HepG2 (cell line): ENCODE measurements around the gene CRYGA. TPM values are rescaled to one million over a fixed set of nuclear protein-coding genes. Genes with fewer than 3 reads are reported as not detected.

Experiments
- AGO2 ChIP-seq: fragments of 200-400 bp; formaldehyde crosslinking; optimal IDR thresholded peaks from 2 replicates; pipeline ENCODE3; 2017; ENCODE audit warnings: mild to moderate bottlenecking, low read depth, low read length, moderate library complexity
- GMEB1 ChIP-seq: sonication (generic); formaldehyde crosslinking; IDR thresholded peaks from 2 replicates; pipeline ENCODE4 v1.5.1; 2020; ENCODE audit warnings: missing genetic modification reagents, mild to moderate bottlenecking, borderline replicate concordance
- GZF1 ChIP-seq: sonication (generic); formaldehyde crosslinking; IDR thresholded peaks from 2 replicates; pipeline ENCODE4 v1.5.1; 2020; ENCODE audit warnings: mild to moderate bottlenecking, missing genetic modification reagents
- HMG20A ChIP-seq: IDR thresholded peaks from 2 replicates; pipeline ENCODE4 v1.6.1; 2016; ENCODE audit warnings: borderline replicate concordance
- LCORL ChIP-seq, 2 experiments: fragments of 450-650 bp in 1 of 2; sonication (generic) in 1 of 2; formaldehyde crosslinking in 1 of 2; IDR thresholded peaks; 2 replicates each; pipeline versions ENCODE4 v1.5.0 to v1.6.1; 2017 to 2020; ENCODE audit warnings: antibody characterized with exemption in 1 of 2, missing genetic modification reagents in 1 of 2
- MIXL1 ChIP-seq: IDR thresholded peaks from 2 replicates; pipeline ENCODE4 v1.6.1; 2016
- SOX13 ChIP-seq, 3 experiments: fragments of 450-650 bp in 1 of 3; sonication (generic) in 1 of 3; formaldehyde crosslinking in 1 of 3; IDR thresholded peaks in 2 of 3; conservative IDR thresholded peaks in 1 of 3; 2 replicates each; pipeline versions ENCODE4 v1.5.0 to v1.6.1; 2016 to 2020; ENCODE audit warnings: antibody characterized with exemption in 1 of 3, mild to moderate bottlenecking in 1 of 3, missing compliant biosample characterization in 1 of 3, missing genetic modification reagents in 1 of 3, moderate library complexity in 1 of 3
- SP4 ChIP-seq: sonication (generic); formaldehyde crosslinking; IDR thresholded peaks from 2 replicates; pipeline ENCODE4 v1.8.1; 2023; ENCODE audit warnings: mild to moderate bottlenecking, missing genetic modification reagents
- SPEN ChIP-seq: sonication (generic); formaldehyde crosslinking; IDR thresholded peaks from 2 replicates; pipeline ENCODE4 v1.5.1; 2020; ENCODE audit warnings: low read depth, mild to moderate bottlenecking, missing genetic modification reagents
- TBP ChIP-seq: sonication (generic); formaldehyde crosslinking; IDR thresholded peaks from 2 replicates; pipeline ENCODE4 v1.5.0; 2020; ENCODE audit warnings: missing genetic modification reagents
- ZBTB21 ChIP-seq: sonication (generic); formaldehyde crosslinking; IDR thresholded peaks from 2 replicates; pipeline ENCODE4 v1.4.0; 2020; ENCODE audit warnings: missing genetic modification reagents
- ZKSCAN8 ChIP-seq: IDR thresholded peaks from 2 replicates; pipeline ENCODE4 v1.6.1; 2016; ENCODE audit warnings: borderline replicate concordance, missing genetic modification reagents, missing compliant biosample characterization
- ZNF24 ChIP-seq: fragments of 450-650 bp; IDR thresholded peaks from 2 replicates; pipeline ENCODE4 v1.6.1; 2017; ENCODE audit warnings: antibody characterized with exemption, mild to moderate bottlenecking
- ZNF276 ChIP-seq: sonication (generic); formaldehyde crosslinking; IDR thresholded peaks from 2 replicates; pipeline ENCODE4 v1.4.0; 2020; ENCODE audit warnings: mild to moderate bottlenecking, low read depth, missing genetic modification reagents
- ZNF337 ChIP-seq: sonication (generic); formaldehyde crosslinking; IDR thresholded peaks from 2 replicates; pipeline ENCODE4 v1.5.1; 2020; ENCODE audit warnings: missing genetic modification reagents, low read depth, mild to moderate bottlenecking, borderline replicate concordance
- ZNF343 ChIP-seq: sonication (generic); formaldehyde crosslinking; IDR thresholded peaks from 2 replicates; pipeline ENCODE4 v1.4.0; 2020; ENCODE audit warnings: mild to moderate bottlenecking, missing genetic modification reagents
- ZNF484 ChIP-seq: sonication (generic); formaldehyde crosslinking; IDR thresholded peaks from 2 replicates; pipeline ENCODE4 v1.5.1; 2020; ENCODE audit warnings: mild to moderate bottlenecking, low read depth, missing genetic modification reagents, borderline replicate concordance
- ZNF558 ChIP-seq: sonication (generic); formaldehyde crosslinking; IDR thresholded peaks from 2 replicates; pipeline ENCODE4 v1.9.0; 2022; ENCODE audit warnings: mild to moderate bottlenecking, missing genetic modification reagents, borderline replicate concordance
- ZNF562 ChIP-seq: sonication (generic); formaldehyde crosslinking; IDR thresholded peaks from 2 replicates; pipeline ENCODE4 v1.8.0; 2022; ENCODE audit warnings: missing genetic modification reagents, borderline replicate concordance
- ZNF570 ChIP-seq: sonication (generic); formaldehyde crosslinking; IDR thresholded peaks from 2 replicates; pipeline ENCODE4 v1.4.0; 2020; ENCODE audit warnings: mild to moderate bottlenecking, missing genetic modification reagents, borderline replicate concordance
- ZNF598 ChIP-seq: sonication (generic); formaldehyde crosslinking; IDR thresholded peaks from 2 replicates; pipeline ENCODE4 v1.5.1; 2020; ENCODE audit warnings: mild to moderate bottlenecking, missing genetic modification reagents, borderline replicate concordance
- ZNF703 ChIP-seq: sonication (generic); formaldehyde crosslinking; IDR thresholded peaks from 2 replicates; pipeline ENCODE4 v1.5.1; 2020; ENCODE audit warnings: missing genetic modification reagents, mild to moderate bottlenecking, moderate library complexity, borderline replicate concordance
- ZNF737 ChIP-seq: sonication (generic); formaldehyde crosslinking; IDR thresholded peaks from 2 replicates; pipeline ENCODE4 v1.5.0; 2020; ENCODE audit warnings: missing genetic modification reagents, mild to moderate bottlenecking, borderline replicate concordance
- ZNF850 ChIP-seq: sonication (generic); formaldehyde crosslinking; conservative IDR thresholded peaks from 2 replicates; pipeline ENCODE4 v1.9.0; 2021; ENCODE audit warnings: mild to moderate bottlenecking, missing genetic modification reagents
- polyA plus RNA-seq, 8 experiments: library from polyadenylated mRNA; depleted of rRNA in 3 of 8; stranded (reverse) in 7 of 8; unstranded in 1 of 8; fragments of >200 nt; fragmentation: Illumina TruSeq in 4 of 8; extraction: Trizol in 4 of 8; gene quantifications; 2 replicates each; pipeline versions ENCODE4 v1.2.1 to v1.2.3, GENCODE V29; 2011 to 2016; ENCODE audit warnings: low read depth in 4 of 8, missing spikeins in 1 of 8, mixed read lengths in 1 of 8; ENCODE audit not compliant: insufficient read depth in 1 of 8
- total RNA-seq, 5 experiments: library from RNA; depleted of rRNA; stranded (reverse); fragments of >200 nt; fragmentation: Illumina TruSeq; extraction: Trizol; gene quantifications; 2 replicates each; pipeline ENCODE4 v1.2.3, GENCODE V29; 2016; ENCODE audit warnings: low read depth in 1 of 5
- TF ChIP-seq, protein P1 (sequence below): IDR thresholded peaks from 2 replicates; pipeline ENCODE4 v1.6.1; 2016

CRYGA gene
- total and polyA plus RNA-seq, 2 of the 13 experiments (the other 11 are each of a cell fraction or from before 2014, with no cell fraction given) = not detected

DNA sequence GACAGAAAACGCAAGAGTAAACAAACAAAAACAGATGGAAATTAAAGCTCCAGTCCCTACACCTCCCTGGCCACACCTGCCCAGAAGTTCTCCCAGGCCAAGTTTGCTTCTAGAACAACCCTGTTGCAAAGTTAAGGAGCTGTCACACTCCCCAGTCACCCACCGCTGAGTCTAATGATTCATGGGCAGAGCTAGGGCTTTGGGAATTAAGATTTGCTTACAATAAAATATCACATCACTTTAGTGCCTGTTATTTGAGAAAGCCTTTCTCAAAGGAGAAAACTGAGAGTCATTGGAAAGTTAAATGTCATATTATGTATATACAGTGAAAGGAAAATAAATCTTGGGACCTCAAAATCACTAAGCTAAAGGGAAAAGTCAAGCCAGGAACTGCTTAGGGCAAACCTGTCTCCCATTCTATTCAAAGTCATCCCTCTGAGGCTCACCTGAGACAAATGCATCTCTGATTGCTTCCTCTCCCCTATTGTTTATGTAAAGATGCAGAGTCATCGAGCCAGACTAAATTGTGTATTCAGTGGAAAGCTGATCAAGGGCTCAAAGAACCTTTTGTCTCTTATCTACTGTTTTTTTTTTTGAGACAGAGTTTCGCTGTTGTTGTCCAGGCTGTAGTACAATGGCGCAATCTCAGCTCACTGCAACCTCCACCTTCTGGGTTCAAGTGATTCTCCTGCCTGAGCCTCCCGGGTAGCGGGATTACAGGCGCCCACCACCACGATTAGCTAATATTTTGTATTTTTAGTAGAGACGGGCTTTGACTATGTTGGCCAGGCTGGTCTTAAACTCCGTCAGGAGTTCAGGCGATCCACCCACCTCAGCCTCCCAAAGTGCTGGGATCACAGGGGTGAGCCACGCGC is 20.2 kb downstream of the CRYGA start (continued):
- TF ChIP-seq TBP (no peak), ZBTB21 (CRISPR knock-in tag) (no peak), GZF1 (no peak), ZNF484 (CRISPR knock-in tag) (no peak), ZNF562 (CRISPR knock-in tag) (no peak), LCORL (IDR thresholded peaks at IDR 0.05) (no peak), LCORL (CRISPR knock-in tag; IDR thresholded peaks at IDR 0.05) (no peak), ZNF850 (CRISPR knock-in tag) (no peak), SP4 (CRISPR knock-in tag) (0 out of 2 replicates have a peak, but pooled peaks have one; percentile 21), ZNF558 (CRISPR knock-in tag) (no peak), ZNF598 (CRISPR knock-in tag) (no peak), ZNF570 (CRISPR knock-in tag) (no peak), AGO2 (no peak), ZNF24 (no peak), ZNF337 (CRISPR knock-in tag) (no peak), MIXL1 (no peak), SOX13 (IDR thresholded peaks at IDR 0.05) (peak; percentile 97), SOX13 (CRISPR knock-in tag; conservative IDR thresholded peaks at IDR 0.05 in 1 of 2, IDR thresholded peaks at IDR 0.05 in 1 of 2) (peak in 1 of 2 experiments; percentile 99; a peak in 2 of 4 replicates), ZKSCAN8 (peak; percentile 53; the same call in 1 of the 2 replicates), GMEB1 (CRISPR knock-in tag) (0 out of 2 replicates have a peak, but pooled peaks have one; percentile 25), ZNF276 (CRISPR knock-in tag) (no peak), SPEN (no peak), ZNF737 (CRISPR knock-in tag) (no peak), HMG20A (CRISPR knock-in tag) (peak; percentile 70), ZNF703 (CRISPR knock-in tag) (no peak), ZNF343 (CRISPR knock-in tag) (no peak)
- TF ChIP-seq, protein P1, sequence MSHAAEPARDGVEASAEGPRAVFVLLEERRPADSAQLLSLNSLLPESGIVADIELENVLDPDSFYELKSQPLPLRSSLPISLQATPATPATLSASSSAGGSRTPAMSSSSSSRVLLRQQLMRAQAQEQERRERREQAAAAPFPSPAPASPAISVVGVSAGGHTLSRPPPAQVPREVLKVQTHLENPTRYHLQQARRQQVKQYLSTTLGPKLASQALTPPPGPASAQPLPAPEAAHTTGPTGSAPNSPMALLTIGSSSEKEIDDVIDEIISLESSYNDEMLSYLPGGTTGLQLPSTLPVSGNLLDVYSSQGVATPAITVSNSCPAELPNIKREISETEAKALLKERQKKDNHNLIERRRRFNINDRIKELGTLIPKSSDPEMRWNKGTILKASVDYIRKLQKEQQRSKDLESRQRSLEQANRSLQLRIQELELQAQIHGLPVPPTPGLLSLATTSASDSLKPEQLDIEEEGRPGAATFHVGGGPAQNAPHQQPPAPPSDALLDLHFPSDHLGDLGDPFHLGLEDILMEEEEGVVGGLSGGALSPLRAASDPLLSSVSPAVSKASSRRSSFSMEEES (CRISPR knock-in tag) = no peak
